Left lung (tissue), 10 donors: ENCODE results near the gene ARHGEF2. TPM values are rescaled to one million over a fixed set of nuclear protein-coding genes. Genes with fewer than 3 reads are reported as not detected.
A peak's percentile ranks its signal among the peaks of the same experiment; 100 is the strongest.

Experiments
- ATAC-seq: fragments of 200-7000 bp; cut with Tn5 transposase; one replicate; pipeline ENCODE4 v1.9.1; 2020; ENCODE audit warnings: moderate library complexity
- DNase-seq, 4 donors: peaks; one replicate each; pipeline ENCODE4 v3.0.0-alpha.2; 2013 to 2020
- H3K27ac ChIP-seq, 2 donors: fragments of 200-600 bp; sonication (generic) in 1 of 2; one replicate each; pipeline versions ENCODE4 v1.5.0 to v1.8.0; 2020 to 2021
- H3K27me3 ChIP-seq, 2 donors: fragments of 200-600 bp; sonication (generic) in 1 of 2; one replicate each; pipeline versions ENCODE4 v1.5.0 to v1.8.0; 2020 to 2021
- H3K36me3 ChIP-seq, 2 donors: fragments of 200-600 bp; sonication (generic) in 1 of 2; one replicate each; pipeline versions ENCODE4 v1.5.0 to v1.8.0; 2020 to 2021
- H3K4me1 ChIP-seq, 2 donors: fragments of 200-600 bp; one replicate each; pipeline ENCODE4 v1.8.0; 2021
- H3K4me3 ChIP-seq, 2 donors: fragments of 200-600 bp; sonication (generic) in 1 of 2; one replicate each; pipeline versions ENCODE4 v1.5.0 to v1.8.0; 2020 to 2021; ENCODE audit warnings: mild to moderate bottlenecking in 1 of 2
- H3K9me3 ChIP-seq, 2 donors: fragments of 200-600 bp; sonication (generic) in 1 of 2; one replicate each; pipeline versions ENCODE4 v1.5.0 to v1.8.0; 2020 to 2021
- CTCF ChIP-seq, 2 donors: fragments of 200-600 bp; sonication (generic) in 1 of 2; IDR thresholded peaks; one replicate each; pipeline versions ENCODE4 v1.5.0 to v1.8.0; 2021; ENCODE audit warnings: antibody characterized with exemption in 2 of 2
- intact Hi-C, 2 donors: fragments of 100-400 bp; cut with DNase I; formaldehyde crosslinking; loops; one replicate each; pipeline versions ENCODE4 v1.11.2 to v1.14.2; 2022
- polyA plus RNA-seq, 6 donors: library from polyadenylated mRNA; unstranded; fragments of 120-200 nt; gene quantifications; one replicate each; pipeline ENCODE4 v1.2.1, GENCODE V29; 2013; ENCODE audit not compliant: insufficient read length in 6 of 6
- total RNA-seq, 2 donors: library from RNA; stranded (reverse); fragmentation: NEBNext Ultra II Directional; extraction: Animal tissue kit (Norgen Biotek cat#: 25700); gene quantifications; one replicate each; pipeline ENCODE4 v1.2.1, GENCODE V29; 2021
- donor health status: DM: no; HTN: yes; CAD: no.
- donor health status: DM: no; HTN: no; CAD: no.

The ARHGEF2 gene
- total and polyA plus RNA-seq, 8 donors = 158 to 290 (median 218) TPM

GRCh38 chr1:155951753-155952504 is 26.4 kb downstream of the ARHGEF2 start:
- no peaks in the 10 kb centered on the region for H3K27me3 ChIP-seq
- H3K4me3 ChIP-seq = no peak overlapping the region
- ATAC-seq (no peak), DNase-seq (no peak)
- peak overlapping the region in 1 of 2 donors; percentile 30 for H3K27ac ChIP-seq
- H3K4me1 ChIP-seq = peaks cover 0 to 22% of the 10 kb centered on the region in 2 donors
- TF ChIP-seq CTCF (IDR thresholded peaks at IDR 0.05) = no peak
- peaks cover 16 to 100% of the 10 kb centered on the region in 2 donors for H3K36me3 ChIP-seq
- no peaks in the 10 kb centered on the region for H3K9me3 ChIP-seq
- intact Hi-C loops = no loop called here

- ATAC-seq = no peak
- Histone ChIP-seq H3K36me3 (peaks cover 16 to 100% of the 10 kb centered on the region in 2 donors), H3K4me1 (peaks cover 0 to 33% of the 10 kb centered on the region in 2 donors), H3K27me3 (no peaks in the 10 kb centered on the region), H3K9me3 (no peaks in the 10 kb centered on the region), H3K4me3 (no peak overlapping the region), H3K27ac (no peak overlapping the region)
- peak in 1 of 4 donors; percentile 77 for DNase-seq
- intact Hi-C loops = no loop called here
- no peak for TF ChIP-seq CTCF (IDR thresholded peaks at IDR 0.05)
These were observed 27.5 kb downstream of the ARHGEF2 start for GRCh38 chr1:155950829-155951228.

- H3K27ac ChIP-seq = no peak overlapping the region
- peaks cover 6 to 75% of the 10 kb centered on the region in 2 donors for H3K36me3 ChIP-seq
- H3K4me3 ChIP-seq = no peak overlapping the region
- no peak for TF ChIP-seq CTCF (IDR thresholded peaks at IDR 0.05)
- intact Hi-C loops = no loop called here
- peaks cover 0 to 52% of the 10 kb centered on the region in 2 donors for H3K4me1 ChIP-seq
- DNase-seq (no peak), ATAC-seq (no peak)
- H3K9me3 ChIP-seq = no peaks in the 10 kb centered on the region
- H3K27me3 ChIP-seq = no peaks in the 10 kb centered on the region
These were observed 30.6 kb downstream of the ARHGEF2 start for GRCh38 chr1:155947741-155948140.

- peak overlapping the region in 1 of 2 donors; percentile 8 for H3K27ac ChIP-seq
- H3K4me3 ChIP-seq = no peak overlapping the region
- no peaks in the 10 kb centered on the region for H3K9me3 ChIP-seq
- no peak for TF ChIP-seq CTCF (IDR thresholded peaks at IDR 0.05)
- ATAC-seq (no peak), DNase-seq (no peak)
- H3K4me1 ChIP-seq = peaks cover 0 to 56% of the 10 kb centered on the region in 2 donors
- no peaks in the 10 kb centered on the region for H3K27me3 ChIP-seq
- H3K36me3 ChIP-seq = peaks cover 2 to 70% of the 10 kb centered on the region in 2 donors
- intact Hi-C loops = no loop called here
These were observed 31.1 kb downstream of the ARHGEF2 start for GRCh38 chr1:155947292-155947691.

GRCh38 chr1:155946633-155947219 is 31.6 kb downstream of the ARHGEF2 start:
- Histone ChIP-seq H3K36me3 (peaks cover 0 to 65% of the 10 kb centered on the region in 2 donors), H3K4me3 (no peak overlapping the region), H3K27me3 (no peaks in the 10 kb centered on the region), H3K9me3 (no peaks in the 10 kb centered on the region), H3K27ac (peak overlapping the region in 1 of 2 donors; percentile 68), H3K4me1 (peaks cover 3 to 62% of the 10 kb centered on the region in 2 donors)
- intact Hi-C loops = no loop called here
- DNase-seq (no peak), ATAC-seq (no peak)
- no peak for TF ChIP-seq CTCF (IDR thresholded peaks at IDR 0.05)
